NOMO-1 (cell line): ENCODE results near the gene HIRA.
"Not testable (repeated sequence)": the region's sequence is repeated elsewhere in the genome, so short reads cannot be mapped to it uniquely, and the experiment has no call there.

Source experiments
- DNase-seq, 2 experiments: peaks; one replicate each; lab custom pipeline; 2025; ENCODE audit not compliant: unreplicated experiment in 2 of 2; lab: John Stamatoyannopoulos, UW

Gene HIRA

DNA sequence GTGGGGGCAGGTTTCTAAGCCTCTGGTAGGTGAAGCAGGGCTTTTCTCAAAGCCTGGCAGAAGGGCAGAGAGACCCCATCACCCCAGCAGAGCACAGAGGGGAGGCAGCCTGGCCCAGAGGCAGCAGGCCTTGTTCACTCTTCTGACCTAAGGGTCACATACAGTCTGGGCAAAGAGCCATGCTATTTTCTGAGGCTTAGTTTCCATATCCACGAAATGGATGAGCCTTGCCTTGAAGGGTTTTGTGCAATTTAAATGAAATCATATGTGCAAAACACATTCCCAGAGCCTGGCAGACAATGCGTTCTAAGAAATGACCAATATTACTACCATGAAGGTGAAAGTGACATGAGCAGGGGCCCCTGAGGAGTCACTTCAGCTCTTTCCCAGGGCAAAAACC is 44.5 kb downstream of the HIRA start:
- no peak for DNase-seq

DNA sequence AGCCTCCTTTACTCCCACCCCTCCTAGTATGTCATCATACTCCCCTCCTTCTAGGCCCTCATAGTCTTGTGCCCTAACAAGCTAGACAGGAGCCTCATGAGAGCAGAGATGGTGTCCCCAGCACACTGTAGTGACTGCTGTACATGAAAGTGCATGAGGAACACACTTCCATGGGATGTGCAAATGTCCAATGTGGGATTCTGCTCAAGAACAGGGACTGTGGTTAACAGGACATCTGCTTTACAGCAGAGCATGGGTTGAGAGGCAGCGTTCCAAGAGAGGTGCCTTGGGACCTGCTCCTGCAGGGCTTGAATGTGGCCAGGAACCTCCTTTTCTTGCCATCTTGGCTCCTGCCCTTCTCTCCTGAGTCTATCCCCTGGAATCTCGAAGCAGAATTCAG is 45.3 kb downstream of the HIRA start:
- no peak for DNase-seq

DNA sequence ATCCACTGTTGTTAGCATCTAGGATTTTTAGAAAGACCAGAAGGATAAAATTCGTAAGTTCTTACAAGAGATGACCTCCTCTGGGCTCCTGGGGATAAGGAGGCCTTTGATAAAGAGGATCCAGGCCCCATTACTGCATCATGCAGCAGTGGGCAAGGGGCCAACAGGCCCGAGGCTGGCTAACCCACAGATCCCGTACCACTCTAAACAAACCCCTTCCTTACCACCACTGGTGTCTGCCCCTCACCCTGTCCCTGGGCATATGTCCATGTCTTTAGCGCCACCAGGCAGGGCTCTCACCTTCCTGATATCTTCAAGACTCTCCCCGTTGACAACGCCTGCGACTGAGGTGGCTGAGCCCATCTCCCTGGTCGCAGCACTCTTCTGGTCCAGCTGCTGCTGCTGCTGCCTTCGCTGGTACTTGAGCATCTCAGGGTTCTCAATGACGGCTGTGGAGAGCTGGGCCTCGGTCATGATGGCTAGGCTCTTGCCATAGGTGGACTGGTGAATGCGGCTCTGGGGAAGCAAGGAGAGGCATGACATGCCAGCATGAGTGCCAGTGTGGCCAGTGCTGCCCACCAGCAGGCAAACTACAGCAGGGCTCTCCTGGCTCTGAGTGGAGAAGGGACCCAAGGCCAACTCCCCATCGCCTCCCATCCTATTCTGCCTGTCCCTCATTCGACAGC is 46.2 kb downstream of the HIRA start:
- DNase-seq: no peak

DNA sequence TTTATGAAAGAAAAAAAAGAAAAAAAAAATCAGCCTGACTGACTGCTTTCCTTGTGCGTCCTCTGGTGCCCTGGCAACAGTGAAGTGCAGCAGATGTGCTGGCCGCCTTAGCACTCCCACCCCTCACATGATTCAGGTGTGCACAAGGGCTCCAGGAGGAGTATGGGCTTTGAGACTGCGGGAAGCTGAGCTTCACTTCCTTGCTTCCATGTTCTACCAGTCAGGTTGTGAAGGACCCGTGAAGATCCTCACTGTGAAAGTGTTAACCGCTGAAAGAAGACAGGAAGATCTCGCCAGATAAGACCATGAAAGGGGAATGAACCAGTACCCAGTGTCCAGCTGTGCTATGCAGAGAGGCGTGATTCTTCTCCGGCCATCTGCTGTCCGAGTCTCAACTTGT is 48.2 kb downstream of the HIRA start:
- DNase-seq: no peak

DNA sequence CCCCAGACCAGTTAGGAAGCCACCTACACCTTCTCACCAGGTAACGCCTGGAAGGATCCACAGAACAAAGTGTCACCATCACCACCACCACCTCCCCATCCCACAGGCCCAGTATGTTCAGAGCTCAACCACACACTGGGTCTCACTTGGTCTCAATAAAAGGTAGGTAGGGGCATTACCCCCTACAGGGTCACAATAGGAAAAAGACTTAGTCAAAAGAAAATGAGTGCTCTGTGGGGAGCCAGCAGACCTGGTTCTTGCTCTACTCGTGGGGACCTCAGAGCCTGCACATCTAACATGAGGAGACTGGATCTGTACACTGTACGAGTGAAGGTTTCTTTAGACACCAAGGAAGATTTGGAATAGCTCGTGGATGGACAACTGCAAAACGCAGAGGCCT is 49.3 kb downstream of the HIRA start:
- no peak for DNase-seq

DNA sequence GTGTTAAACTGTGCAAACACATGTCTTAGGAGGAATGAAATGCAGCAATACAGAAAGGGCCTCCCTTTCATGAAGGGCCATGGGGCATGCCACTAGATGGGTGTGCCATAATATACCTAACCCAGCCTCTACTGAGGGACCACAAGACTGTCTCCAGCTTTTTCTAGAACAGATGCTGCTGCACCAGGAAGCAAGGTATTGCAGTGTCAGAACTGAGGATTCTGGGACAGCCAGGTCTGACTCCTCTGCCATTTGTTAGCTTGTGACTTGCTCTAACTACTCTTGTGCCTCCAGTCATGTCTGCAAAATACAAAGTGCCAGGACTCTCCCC is 53.2 kb downstream of the HIRA start:
- no peak for DNase-seq

DNA sequence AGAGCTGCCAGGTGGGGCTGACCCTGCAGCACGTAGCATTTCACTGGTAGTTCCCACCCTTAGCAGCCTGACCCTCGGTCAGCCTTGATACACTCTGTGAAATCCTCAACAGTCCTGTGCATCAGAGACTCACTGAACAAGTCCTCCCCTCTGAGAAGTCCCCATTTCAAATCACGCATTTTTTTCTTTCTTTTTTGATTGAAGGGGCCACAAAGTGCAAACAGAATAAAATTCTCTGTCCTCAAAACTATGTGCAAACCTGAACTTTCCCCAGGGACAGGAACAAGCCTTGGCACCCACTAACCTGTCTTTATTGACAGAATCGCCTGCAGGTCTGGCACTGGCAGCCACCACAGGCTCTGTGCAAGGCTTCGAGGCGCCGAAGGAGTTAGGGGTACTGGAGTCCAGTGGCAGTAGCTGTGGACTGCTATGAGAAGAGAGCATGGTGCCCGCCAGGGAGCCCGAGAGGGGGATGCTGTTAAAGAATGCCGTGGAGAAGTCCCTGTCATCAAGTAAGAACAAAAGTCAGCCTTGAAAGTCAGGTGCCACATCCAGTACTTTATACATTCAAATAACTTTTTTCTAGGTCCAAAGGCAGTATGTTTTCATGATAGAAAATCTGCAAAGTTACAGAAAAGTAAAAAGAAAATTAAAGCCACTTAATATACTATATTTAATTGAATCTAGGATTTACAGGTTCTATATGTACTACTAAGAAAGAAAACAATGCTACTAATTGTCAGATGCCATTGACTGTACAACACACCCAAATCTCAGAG is 53.8 kb downstream of the HIRA start:
- no peak for DNase-seq

DNA sequence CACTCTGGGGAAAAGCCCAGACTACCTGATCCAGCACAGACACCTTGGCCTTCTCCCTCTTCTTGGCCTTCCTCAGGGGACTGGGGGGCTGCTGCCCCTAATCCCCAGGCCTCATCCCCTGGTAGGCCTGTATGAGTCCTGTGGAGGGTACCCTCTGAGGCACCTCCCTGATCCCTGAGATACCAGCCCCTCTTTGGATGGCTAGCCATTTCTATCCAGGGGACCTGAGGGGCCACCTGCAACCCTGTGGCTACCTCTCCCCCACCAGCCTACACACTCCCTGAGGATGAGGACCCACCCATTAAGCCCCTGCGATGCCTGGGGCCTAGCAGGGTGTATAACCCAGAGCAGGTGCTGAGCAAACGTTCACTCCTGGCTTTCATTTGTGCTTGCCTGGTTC is 54.6 kb downstream of the HIRA start:
- no peak for DNase-seq

DNA sequence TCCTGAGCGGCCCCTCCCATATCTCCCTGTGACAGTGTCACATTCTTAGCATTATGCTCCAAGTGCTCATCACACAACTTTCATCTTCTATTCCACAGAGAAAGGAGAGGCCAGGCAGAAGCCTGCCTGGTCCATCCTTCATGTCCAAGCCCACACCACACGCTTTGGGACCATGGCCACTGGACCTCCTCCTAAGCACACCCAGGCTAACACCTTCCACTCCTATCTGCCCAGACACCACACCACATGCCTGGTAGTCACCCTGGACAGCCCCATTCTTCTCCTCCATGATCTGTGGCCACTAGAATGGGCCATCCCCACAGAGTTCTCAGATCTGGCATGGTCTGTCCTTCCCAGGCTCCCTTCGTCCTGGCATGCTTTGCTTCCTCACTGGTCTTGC is 55.3 kb downstream of the HIRA start:
- no peak for DNase-seq

DNA sequence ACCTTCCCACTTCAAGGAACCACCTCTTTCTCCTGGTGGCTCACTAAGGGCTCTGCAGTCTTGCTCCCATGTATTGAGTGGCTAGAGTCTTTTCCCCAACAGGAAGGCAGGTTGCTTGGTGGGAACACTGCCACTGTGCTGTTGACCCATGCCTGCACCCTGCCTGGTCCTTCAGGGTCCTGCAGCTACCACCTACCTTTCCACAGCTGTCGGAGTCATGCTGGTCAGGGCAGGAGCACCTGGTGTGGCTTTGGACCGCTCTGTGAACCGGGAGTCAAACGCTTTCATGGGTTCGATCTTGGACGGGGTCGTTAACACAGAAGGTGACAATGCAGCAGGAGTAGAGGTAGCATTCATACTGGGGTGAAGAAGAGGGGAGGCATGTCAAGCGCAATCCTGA is 56.1 kb downstream of the HIRA start:
- DNase-seq: no peak

DNA sequence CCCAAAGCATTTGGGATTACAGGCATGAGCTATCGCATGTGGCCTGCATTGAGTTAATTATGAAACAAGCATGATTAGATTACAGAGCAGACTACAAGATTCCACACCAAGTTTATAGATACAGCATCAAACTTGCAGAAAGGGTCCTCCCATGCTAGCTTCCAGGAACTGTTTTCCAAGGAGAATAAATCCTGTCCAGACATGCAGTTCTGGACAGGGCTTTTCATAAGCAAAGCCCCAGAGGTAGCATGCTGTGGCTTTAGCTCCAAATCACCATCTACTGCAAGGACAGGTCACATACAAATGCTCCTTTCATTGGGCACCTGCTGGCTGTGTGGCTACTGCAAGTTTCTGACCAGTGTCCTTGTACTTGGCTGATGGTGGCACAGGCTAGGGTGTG is 57.1 kb downstream of the HIRA start:
- no peak for DNase-seq

DNA sequence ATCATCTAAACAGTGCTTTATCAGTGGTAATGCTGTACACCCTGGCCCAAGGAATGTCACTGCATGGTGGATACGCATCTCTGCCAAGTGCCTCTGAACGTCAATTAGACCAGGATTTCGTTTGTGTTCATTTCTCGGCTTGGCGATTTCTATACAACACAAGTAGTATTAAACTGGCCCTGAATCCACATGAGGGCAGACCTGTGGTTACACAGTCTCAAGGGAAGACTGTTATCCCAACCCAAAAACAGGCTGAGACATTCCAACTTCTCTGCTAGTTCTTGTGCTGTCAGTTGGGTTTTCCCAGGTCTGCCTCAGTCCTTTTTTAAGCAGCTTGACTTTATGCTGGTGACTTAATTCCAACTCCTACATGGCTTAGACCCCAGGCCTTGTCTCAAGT is 58.1 kb downstream of the HIRA start:
- no peak for DNase-seq

DNA sequence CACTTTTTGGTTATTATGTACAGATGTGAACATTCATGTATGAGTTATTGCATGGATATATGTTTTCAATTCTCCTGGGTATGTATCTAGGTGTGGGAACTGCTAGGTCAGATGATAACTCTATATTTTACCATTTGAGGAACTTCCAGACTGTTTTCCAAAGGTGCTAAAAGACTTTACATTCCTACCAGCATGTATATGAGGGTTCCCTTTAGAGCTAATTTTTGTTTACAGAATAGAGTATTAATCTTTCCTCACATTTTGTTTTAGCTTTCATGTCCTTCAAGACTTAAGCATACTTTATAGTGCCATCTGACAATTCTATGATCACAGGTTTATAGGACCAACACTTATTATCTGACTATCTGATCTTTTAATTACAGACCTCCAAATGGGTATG is 59.6 kb downstream of the HIRA start:
- no peak for DNase-seq

DNA sequence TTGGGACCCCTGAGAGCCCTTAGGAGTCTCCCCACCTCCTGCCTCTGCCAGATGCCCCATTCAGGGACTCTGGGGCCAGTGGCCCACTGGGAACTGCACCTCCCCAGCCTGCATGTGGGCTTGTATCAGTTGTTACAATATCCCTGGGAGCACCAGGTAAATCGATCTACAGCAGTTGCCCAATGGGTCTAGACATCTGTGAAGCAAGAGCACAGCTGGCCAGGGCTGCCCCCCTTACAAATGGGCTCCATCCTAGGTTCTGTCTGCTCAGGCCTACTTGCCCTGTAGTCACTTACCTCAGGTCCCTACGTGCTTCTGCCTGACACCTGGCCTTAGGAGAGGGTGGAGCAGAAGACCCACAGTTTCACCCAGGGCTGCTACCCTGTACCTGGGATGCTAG is 62.7 kb downstream of the HIRA start:
- no peak for DNase-seq

DNA sequence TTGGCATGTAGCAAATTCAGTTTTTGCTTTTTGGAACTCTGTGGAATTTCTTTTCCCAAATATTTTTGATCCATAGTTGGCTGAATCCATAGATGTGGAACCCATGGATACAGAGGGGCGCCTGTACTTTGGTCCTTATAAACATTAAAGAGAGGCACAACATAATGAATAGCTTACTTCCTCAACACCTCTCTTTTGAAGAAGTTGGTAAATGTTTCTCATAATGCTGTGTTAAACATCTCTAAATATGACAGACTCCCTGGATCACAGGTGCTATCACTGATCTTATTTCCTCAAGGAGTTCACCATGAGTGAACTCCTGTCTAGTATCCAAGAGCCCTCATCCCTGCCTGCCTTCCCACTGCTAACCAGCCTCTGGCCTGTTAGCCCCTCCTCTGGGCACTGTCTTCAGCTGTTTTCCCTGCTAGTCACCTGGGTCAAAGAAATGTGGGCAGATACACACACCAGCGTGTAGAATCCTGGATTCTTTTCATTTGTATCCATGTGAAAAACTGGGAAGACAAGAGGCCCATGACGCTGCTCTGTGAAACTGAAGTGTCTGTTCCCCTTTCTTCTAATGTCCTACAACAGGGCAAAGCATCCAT is 63.7 kb downstream of the HIRA start:
- no peak for DNase-seq

DNA sequence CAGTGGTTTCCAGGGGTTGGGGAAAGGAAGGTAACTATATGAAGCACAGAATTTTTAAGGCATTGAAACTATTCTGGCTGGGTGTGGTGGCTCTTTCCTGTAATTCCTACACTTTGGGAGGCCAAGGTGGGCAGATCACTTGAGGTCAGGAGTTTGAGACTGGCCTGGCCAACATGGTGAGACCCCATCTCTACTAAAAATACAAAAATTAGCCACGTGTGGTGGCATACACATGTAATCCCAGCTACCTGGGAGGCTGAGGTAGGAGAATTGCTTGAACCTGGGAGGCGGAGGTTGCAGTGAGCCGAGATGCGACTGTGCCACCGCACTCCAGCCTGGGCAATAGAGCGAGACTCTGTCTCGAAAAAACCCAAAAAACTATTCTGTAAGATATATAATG is 68.0 kb downstream of the HIRA start:
- not testable (repeated sequence) for DNase-seq

DNA sequence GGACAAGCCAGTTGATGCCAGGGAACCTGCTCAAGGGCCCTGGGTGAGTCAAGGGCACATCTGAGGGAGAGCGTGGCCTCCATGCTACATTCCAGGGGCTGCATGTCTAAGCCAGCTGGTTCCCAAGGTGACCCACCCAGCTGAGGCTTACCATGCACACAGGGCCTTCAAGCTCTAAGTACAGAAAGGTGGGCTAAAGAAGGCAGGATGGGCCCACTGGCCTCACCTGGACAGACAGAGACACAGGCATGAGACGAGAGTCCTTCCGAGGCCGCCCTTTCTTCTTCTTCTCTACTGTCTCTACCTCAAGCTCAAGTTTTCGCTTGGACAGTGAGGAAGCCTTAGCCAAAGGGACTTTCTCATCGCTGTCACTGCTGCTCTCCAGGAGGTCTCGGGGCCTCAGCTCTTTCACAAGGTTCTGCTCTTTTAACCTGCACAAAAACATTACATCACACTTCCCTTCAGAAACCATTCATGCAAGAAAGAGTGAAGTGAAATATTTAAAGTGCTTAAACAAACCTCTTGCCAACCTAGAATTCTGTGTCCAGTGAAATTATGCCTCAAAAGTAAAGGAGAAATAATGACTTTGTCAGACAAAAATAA is 69.9 kb downstream of the HIRA start:
- DNase-seq: peak; percentile 68 to 78

DNA sequence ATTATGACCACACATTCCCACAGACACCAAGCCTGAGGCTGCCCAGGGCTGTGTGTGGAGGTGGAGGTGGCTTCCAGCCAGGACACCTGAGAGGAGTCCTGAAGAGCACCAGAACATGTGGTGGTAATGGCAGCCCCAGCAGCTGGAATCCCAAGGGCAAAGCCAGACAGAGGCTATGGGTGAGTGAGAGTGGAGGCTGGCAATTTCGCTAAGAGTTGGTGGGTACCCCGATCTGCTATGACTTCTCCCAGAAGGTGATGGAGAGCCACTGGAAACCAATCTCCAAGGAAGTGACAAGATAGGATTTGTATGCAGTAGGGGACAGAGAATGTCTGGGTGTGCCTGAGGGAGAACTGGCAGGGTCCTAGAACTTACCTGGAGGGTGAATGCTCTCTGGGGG is 70.7 kb downstream of the HIRA start:
- no peak for DNase-seq

DNA sequence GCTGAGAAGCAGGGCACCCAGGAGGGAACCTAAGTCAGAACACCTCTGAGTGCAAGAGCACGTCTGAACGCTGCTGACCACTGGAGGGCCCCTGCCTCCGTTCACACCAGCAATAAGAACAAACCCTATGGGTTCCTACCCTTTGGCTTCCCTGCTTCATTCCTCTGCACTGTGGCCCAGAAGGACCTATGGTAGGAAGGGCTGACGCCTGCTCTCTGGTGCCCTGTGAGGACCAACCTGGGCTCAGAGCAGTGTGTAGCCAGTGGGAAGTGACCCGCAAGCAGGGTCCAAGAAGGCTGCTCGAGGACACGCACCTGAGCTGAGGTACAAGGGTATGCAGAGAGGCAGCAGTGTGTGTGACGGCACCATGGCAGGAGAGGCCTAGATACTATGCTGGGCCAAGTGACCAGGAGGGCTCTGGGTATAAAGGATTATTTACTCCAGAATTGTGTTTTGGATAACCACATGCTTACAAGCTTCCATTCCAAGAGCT is 71.2 kb downstream of the HIRA start:
- DNase-seq: no peak

DNA sequence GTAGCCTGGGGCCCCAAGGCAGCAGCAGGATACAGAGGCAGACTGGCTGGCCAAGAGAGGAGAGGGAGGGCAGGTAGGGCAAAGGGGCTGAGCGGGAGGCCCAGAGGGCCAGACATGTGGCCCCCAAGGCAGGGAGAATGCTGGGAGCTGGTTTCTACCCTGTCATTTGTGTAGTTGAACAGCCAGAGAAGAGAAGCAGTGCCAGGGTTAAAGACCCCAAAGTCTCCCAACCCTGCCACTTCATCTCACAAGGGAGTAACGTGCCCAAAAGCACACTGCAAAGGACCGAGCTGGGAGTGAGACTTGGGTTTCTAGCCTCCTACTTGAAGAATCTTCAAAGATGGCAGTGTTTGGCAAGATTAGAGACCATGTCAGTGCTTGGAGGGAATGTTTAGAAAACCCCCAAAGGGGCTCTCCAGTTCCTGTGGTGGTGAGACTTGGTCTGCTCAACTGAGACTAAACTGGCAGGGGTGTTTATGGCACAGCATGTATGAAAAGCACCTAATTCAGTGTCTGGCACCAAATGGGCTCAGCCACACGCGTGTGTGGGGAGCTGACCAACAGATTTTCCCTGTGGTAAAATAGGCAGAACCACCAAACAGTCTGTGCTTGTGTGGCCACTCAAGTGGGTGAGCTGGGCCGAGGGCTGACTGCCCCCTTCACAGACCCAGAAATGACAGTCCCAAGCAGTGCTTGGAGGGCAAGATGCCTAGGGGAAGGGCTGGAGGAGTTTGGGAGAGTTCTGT is 71.8 kb downstream of the HIRA start:
- no peak for DNase-seq
